Measurements from ENCODE around the gene PHKG2.

PHKG2 gene

DNA sequence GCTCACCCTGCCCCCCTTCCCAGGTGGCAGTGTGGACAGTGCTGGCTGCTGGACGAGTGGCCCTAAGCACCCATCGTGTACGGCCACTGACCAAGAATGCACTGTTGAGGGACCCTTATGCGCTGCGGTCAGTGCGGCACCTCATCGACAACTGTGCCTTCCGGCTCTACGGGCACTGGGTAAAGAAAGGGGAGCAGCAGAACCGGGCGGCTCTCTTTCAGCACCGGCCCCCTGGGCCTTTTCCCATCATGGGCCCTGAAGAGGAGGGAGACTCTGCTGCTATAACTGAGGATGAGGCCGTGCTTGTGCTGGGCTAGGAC is 8.5 kb downstream of the PHKG2 start:
- H3K4me3 ChIP-seq (ENCODE audit: low read depth, low read length), result no peak overlapping the region
- no peak for DNase-seq (ENCODE audit: low read depth)
- TF ChIP-seq, protein P1, sequence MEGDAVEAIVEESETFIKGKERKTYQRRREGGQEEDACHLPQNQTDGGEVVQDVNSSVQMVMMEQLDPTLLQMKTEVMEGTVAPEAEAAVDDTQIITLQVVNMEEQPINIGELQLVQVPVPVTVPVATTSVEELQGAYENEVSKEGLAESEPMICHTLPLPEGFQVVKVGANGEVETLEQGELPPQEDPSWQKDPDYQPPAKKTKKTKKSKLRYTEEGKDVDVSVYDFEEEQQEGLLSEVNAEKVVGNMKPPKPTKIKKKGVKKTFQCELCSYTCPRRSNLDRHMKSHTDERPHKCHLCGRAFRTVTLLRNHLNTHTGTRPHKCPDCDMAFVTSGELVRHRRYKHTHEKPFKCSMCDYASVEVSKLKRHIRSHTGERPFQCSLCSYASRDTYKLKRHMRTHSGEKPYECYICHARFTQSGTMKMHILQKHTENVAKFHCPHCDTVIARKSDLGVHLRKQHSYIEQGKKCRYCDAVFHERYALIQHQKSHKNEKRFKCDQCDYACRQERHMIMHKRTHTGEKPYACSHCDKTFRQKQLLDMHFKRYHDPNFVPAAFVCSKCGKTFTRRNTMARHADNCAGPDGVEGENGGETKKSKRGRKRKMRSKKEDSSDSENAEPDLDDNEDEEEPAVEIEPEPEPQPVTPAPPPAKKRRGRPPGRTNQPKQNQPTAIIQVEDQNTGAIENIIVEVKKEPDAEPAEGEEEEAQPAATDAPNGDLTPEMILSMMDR (IDR thresholded peaks at IDR 0.05; ENCODE audit: control insufficient read depth, extremely low read depth, insufficient read depth), result no peak

DNA sequence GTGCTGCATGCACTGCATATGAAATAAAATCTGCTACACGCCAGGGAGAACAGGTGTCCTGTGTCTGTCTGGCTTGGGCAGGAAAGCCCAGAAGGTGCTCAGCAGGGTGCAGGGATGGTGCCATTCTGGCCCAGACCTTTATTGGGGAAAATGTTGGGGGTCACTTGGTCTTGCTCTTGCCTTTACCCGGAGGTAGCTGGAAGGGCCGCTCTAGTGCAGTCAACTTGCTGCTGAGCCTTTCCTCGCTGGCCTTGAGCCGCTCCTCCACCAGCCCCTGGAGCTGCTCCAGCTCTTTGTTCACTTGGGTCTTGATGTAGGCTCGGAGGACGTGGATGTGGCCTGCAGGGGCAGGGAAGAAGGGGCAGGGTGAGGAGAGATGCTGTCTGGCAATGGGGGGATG is 9.1 kb downstream of the PHKG2 start:
- TF ChIP-seq, protein P1 (IDR thresholded peaks at IDR 0.05; ENCODE audit: control insufficient read depth, extremely low read depth, insufficient read depth), result no peak
- no peak for DNase-seq (ENCODE audit: low read depth)
- H3K4me3 ChIP-seq (ENCODE audit: low read depth, low read length), result no peak overlapping the region

DNA sequence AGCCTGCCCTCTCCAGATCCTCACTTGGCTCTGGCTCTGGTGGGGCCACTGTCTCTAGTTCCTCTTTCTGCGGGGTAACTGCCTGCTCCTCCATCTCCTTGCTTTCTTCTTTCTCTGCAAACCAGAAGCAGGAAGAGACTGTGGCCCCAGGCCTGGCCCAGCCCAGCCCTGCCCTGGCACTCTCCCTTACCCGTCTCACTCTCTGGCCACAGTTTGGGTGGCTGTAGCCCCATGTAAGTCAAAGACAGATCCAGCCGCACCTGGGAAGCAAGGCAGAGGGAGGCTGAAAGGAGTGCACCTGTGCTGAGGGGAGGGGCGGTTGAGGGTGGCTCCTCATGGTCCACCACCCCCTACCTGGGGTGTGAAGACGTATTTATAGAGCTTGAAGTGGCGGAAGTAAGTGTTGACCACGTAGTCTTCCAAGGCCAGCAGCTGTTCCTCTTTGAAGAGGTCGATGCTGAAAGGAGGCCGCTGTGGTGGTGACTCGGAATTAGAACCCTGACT is 10.8 kb downstream of the PHKG2 start:
- TF ChIP-seq, protein P1 (IDR thresholded peaks at IDR 0.05; ENCODE audit: control insufficient read depth, extremely low read depth, insufficient read depth), result no peak
- no peak overlapping the region for H3K4me3 ChIP-seq (ENCODE audit: low read depth, low read length)
- DNase-seq (ENCODE audit: low read depth), result no peak

DNA sequence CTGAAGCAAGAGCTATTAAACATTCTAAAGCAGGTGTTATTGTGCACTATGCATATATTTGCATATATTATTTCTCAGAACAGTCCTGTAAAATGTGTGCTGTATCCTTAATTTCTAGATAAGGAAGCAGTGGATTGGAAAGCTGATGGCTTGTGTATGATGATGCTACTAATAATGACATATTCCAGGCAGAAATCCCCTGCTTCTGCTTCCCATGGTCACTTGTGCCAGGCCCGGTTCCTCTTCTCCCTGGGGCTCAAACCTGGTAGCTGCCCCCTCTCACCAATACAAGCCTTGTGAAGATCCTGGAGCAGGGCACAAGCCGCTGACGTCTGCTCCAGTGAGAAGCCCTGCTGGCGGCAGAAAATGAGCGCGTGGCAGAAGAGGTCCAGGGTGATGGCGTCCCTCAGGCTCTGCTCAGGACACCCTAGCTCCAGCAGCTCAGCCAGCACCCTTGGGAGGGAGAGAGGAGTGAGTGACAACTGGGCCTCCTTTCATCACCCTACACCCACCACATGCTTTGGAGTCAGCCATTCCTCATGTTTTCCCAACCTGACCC is 11.9 kb downstream of the PHKG2 start:
- no peak for DNase-seq (ENCODE audit: low read depth)
- TF ChIP-seq, protein P1 (IDR thresholded peaks at IDR 0.05; ENCODE audit: control insufficient read depth, extremely low read depth, insufficient read depth), result no peak
- no peak overlapping the region for H3K4me3 ChIP-seq (ENCODE audit: low read depth, low read length)

DNA sequence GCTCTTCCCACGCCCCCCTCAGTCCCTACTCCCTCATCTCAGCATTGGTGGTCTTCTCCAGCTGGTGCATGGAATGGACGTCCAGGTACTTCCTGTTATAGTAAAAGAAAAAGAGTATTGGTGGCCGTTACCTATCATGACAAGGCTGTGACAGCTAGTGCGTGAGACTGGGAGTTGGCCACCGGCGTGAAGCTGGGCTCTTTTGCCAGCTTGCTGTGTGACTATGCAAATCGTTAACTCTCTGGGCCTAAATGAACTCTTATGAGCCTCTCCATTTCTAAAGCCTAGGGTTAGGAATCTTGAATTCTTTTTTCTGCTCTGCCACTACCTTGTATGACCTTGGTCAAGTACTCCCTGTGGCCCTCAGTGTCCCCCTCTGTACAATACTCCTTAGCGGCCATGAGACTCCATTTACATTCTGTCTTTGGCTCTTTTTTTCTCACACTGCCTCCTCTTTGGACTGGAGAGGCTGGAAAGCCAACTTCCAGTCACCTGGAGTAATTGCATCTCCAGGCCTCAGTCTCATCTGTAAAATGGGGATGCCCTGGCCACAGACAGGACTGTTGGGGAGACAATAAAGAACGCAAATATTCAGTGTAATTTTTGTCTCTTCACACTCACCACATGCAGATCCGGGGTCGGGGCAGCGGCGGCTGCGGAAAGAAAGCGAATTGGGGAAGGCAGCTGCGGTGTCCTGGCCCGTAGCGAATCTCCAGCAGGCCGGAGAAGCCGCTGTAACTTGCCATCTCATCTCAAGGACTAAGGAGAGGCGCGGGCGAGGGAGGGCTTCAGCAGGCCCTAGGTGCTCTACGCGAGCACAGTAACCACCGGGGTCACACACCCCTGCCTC is 12.6 kb downstream of the PHKG2 start:
- DNase-seq (ENCODE audit: low read depth), result no peak
- TF ChIP-seq, protein P1 (IDR thresholded peaks at IDR 0.05; ENCODE audit: control insufficient read depth, extremely low read depth, insufficient read depth), result no peak
- peak overlapping the region; percentile 78 for H3K4me3 ChIP-seq (ENCODE audit: low read depth, low read length)

DNA sequence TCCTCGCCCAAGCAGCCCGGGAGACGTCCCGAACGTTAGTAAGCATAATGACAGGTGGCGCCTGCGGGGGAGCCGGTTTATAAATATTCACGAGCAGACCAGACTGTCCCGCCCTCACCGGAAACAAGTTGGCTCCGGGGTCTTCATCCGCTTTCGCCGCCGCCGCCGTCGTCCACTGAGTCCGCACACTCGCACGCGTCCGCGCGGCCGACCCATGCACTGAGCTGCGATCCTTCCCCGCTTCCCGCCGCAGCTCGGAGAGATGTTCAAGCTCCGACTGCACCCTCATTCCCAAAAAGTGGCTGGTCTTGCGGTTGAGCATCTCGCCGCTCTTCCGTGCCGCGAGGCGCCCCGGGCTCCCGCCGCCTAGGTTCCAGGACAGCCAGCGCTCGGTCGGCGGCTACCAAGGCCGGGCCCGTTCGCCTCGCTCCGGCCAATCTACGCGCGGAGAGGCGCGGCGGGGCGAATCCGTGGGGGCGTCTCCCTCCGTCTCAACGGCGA is 13.3 kb downstream of the PHKG2 start:
- TF ChIP-seq, protein P1 (IDR thresholded peaks at IDR 0.05; ENCODE audit: control insufficient read depth, extremely low read depth, insufficient read depth), result no peak
- no peak for DNase-seq (ENCODE audit: low read depth)
- peak overlapping the region; percentile 78 for H3K4me3 ChIP-seq (ENCODE audit: low read depth, low read length)

Data from LNCaP clone FGC (cell line).